Brain pericyte (primary cell): ENCODE data around the gene ZNF827.
"Not testable (repeated sequence)": the region's sequence is repeated elsewhere in the genome, so short reads cannot be mapped to it uniquely, and the experiment has no call there.

Experiments used
- DNase-seq: peaks from one replicate; pipeline ENCODE4 v3.0.0-alpha.2; 2012; ENCODE audit warnings: low read depth, low spot score

The ZNF827 gene

DNA sequence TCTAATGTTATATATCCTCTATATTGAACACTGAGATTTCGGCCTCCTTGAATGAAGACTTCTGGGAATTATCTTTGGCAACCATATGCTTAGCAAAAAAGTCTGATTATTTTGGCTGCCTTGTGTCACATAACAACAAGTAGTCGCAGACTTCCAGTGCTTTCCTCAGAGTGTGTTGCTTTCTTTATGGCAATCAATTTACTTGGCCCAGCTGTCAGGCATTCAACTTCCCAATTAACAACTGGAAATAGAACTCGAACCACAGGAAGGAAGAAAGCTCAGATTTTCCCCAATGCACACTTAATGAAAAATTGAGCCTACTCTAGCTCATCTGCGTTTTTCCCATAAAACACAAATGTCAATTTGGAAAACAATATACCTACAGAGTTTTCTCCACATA lies 71.6 kb downstream of the ZNF827 start:
- no peak for DNase-seq

DNA sequence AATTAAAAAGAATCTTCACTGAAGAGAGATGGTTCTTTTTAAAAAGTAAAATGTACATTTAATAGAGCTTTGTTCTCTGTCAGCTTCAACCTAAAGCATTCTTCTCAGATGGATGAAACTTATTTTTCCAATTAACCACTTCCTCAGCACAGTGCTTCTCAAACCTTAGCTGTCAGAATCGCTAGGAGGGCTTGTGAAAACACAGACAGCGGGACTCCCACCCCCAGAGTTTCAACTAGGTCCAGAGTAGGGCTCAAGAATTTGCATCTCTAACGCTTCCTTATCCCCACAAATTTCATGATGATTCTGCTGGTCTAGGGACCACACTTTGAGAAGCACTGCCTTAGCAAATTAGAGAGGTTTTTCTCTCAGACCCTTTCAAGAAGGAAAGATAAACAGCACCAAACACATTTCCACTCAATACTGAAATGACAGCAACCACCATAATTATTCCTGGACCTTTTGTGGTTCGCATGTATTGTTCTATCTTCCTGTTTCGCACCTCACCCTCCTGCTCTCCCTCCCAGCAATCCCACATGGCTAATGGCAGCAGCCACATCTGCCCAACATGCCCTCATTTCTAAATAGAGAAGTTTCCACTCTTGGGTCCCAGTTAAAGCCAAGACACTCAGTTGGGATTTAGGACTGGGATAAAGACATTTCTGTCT lies 73.2 kb downstream of the ZNF827 start:
- DNase-seq: no peak

DNA sequence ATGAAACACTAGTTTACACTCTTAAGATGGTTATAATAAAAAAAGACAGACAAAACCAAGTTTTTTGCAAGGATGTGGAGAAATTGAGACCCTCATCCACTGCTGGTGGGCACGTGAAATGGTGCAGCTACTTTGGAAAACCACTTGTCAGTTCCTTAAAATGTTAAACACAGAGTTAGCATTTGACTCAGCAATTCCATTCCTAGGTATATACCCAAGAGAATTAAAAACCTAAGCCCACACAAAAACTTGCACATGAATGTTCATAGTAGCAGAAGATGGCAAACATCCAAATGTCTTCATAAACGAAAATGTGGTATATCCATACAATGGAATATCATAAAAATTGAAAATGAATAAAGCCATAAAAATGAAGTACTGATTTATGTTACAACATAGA lies 75.4 kb downstream of the ZNF827 start:
- no peak for DNase-seq

DNA sequence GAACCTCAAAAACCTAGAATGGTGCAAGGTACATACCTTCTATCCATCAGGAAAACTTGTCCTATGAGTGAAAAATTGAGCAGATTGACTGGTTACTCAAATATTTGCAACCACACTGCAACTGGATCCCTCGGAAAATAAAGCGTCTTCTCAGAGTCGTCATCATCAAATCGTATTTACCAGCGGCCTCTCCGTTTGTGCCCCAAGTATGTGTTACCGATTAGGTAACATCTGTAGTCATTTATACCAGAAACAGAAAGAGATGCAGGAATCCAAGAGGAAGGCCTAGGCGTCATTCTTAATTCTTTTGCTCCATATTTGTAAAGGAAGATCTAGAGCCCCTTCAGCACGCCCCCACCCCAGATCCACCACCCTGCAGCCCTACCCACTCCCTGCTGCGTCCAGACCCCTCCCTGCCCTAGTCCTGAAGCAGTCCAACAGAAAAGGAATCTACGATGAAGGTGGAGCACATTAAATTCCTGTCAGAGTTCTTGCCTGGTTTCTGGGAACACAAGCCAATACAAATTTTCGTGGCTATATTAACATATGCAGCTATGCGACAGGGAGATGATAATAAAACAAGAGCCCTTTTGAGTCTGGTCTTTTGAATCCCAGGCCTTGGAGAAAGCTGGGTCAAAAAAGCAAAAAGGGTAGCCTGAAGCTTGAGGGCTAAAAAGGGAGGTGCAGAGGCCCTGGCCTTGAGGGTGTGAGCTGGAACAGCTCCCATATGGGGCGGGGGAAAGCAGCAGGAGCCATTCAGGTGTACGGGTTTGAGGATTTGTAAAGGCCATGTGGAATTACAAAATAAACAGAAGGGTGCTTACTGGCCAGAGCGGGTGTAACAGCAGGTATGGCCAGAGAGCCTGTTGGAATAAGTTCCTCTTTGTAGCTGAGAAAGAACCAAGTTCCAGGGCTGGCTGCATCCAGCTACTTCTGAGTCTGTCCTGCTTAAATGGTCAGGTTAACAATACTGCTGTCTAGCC lies 77.0 kb downstream of the ZNF827 start:
- no peak for DNase-seq

DNA sequence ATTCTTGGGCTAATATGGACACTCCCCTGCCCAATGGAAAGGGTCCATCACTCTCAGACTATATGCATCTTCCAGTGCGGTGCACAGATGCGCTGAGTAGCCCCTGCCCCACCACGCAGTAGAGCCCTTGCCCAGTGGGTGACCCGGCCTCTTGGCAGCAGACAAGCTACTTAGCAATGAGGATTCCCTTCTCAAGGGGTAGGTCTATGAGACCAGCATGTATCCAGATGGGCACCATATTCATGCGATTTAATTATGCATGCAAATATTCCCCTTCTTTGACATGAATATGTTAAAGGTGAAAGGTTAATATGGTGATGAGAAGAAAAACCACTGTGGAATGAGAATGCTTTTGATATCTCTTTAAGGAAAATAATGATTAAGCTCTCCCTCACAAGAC lies 77.7 kb downstream of the ZNF827 start:
- no peak for DNase-seq

DNA sequence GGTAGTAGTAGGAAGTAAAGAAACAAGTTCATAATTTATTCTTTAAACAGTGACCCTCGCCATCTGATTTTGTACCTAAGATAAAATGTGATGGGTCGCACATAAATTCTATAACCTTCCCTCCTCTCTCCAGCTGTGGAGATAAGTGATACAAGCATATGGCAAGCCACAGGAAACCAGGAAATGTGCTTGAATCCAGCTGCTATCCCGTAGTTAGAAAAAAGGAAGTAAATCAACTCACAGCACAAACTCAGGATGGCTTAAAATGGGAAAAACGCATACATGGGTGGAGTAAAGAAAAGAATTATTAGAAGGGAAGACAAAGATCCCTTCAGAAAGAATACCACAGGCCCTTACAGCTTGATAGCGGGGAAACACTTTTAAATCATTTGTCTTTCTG lies 78.2 kb downstream of the ZNF827 start:
- no peak for DNase-seq

DNA sequence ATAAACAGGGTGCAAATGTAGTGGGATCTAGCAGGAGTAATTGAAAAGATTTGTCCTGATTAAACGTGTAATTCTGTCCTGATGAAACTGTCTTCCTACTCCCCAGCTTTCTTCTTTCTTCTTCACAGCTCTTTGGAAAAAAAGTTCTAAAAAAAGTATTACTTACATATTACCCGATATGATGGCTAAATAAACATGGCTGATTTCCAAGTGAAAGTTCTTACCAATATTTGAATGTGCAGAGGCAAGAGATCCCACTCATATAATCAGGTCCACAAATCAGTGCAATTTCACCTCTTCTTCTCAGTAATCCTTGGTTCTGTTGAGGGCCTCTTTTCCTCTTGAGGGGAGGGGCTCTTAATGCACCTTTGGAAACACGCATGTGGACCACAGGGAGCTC lies 78.7 kb downstream of the ZNF827 start:
- no peak for DNase-seq

DNA sequence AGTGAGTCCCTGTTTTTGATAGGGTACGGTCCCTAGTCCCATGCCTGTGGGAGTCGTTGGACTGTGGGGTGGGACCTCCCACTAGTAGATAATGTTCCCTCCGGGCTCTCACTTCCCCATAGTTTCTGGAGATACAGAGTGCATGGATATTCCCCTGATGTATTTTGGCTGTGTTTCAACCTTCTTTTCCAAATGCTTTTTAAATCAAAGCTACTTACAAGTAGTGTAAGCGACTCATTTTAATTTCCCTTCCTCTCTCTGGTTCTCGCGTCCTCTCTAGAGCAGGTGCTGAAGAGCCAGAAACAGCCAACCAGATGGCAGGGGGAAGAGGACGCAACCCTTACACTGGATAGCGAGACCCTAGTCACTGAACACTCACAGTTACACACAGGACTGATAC lies 79.2 kb downstream of the ZNF827 start:
- no peak for DNase-seq

DNA sequence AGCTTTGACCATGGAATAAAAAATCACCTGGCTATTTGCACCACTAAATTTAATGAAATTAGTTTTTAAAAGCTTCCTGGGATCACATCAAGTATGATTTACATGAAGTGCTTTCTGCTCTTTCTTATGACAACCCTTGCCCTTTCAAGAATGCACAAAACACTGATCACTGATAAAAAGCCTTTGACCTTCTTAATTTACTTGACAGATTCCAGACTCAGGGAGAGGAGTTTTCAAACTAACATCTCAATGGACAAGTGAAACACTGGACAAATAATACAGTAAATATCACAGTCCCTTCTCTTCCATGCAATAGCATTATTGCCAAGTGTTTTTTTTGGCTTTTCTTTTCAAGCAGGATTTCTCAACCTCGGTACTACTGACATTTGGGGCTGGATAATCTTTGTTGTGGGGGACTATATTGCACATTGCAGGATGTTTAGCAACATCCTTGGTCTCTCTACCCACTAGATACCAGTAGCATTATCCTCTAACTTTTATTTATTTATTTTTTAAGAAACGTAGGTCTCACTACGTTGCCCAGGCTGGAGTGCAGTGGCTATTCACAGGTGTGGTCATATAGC lies 86.3 kb downstream of the ZNF827 start:
- no peak for DNase-seq

DNA sequence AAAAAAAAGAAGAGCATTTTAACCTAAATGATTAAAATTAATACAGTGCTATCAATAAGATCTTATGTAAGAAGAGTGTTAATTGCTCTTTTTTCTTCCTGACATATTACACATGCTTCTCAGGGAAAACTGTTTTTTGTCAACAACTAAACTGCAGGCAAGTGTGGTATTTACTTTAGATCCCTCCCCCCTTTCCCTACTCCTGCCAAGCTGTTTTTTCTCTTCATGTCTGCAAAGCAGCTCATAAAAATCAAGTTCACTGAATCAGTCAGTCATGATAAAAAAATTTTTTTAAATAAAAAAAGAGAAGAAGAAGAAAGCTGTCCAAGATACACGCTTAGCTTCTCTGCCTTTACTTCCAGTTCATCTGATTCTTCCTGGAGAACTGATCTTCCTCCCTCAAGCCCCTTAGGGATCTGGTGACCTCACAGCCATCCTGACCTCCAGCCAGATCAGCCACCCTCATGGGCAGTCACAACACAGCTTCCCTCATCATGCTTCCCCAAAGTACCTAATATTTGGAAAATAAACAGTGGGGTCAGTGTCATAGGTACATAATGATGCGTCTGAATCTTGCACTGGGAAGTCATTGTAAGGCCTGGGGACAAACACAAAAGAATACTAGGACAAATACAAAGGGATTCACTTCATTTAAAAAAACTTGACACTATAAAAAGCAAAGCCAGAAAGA lies 87.0 kb downstream of the ZNF827 start:
- DNase-seq: no peak

DNA sequence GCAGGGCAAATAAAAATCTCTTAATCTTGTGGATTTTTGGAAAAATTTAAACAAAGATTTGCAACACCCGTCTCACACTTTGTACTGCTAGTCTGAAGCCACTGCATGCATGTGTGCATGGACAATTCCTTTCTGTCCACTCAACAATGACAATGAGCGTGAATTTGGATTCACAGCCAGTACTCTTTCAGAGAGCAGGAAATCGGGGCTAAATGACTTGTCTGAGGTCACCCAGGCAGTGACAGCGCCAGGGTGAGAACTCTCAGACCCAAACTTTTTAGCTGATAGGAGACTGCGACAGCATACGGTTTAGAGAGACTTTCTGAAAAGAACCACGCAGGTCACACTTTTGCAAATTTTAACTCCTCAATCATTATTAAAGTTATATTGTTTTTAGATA lies 90.9 kb downstream of the ZNF827 start:
- no peak for DNase-seq

DNA sequence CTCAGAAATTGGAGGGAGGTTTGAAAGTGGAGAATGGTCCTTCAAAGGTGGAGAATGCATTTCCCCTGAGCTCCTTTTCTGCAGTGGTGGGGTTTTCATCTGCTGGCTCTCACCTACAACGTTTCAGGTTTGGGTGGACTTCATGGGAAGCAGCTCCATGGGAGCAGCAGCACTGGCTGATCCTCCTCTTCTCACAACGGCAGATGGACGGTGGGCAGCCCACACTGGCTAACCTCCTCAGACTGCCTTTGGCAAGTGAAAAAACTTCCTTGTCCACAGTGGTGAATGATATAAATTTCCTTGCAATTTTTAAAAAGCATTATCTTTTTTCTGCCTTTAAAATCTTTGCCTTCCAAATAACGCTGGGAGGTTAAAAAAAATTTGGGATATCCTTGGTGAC lies 93.5 kb downstream of the ZNF827 start:
- DNase-seq: no peak

DNA sequence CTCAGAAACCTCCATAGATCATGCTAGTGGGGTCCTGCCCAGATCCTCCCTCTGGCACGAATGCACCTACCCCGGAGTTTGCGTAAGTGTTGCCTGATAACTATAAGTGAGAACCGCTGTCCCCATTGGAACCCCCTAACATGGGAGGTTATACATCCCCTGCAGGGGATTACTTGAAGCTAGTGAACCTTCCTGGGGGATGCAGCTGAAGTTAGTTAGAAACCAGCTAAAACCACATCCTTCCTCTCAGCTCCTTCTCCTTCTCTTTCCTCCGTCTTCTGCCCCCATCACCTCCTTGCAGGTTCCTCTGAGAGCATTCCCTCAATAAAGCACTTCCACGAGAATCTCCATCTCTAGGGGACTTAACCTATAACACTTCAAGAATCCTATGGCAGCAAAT lies 95.0 kb downstream of the ZNF827 start:
- DNase-seq: no peak

DNA sequence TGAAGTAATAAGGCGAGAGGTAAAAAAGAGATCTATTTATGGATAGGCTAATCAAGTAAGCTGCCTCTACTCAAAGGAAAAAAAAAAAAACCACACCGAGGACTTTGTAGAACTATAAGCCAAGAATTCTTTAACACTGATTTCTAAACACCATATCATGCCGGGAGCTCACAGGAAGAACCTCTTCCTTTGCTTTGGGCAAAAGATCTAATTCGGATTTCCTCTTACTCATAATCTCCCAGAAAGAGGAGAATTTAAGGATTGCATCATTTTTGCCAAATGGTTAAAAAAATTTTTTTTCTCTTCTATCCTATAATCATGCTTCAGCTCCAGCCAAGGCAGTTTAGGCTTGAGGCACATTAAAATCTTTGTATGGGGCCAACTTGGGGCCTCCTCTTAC lies 95.5 kb downstream of the ZNF827 start:
- no peak for DNase-seq

DNA sequence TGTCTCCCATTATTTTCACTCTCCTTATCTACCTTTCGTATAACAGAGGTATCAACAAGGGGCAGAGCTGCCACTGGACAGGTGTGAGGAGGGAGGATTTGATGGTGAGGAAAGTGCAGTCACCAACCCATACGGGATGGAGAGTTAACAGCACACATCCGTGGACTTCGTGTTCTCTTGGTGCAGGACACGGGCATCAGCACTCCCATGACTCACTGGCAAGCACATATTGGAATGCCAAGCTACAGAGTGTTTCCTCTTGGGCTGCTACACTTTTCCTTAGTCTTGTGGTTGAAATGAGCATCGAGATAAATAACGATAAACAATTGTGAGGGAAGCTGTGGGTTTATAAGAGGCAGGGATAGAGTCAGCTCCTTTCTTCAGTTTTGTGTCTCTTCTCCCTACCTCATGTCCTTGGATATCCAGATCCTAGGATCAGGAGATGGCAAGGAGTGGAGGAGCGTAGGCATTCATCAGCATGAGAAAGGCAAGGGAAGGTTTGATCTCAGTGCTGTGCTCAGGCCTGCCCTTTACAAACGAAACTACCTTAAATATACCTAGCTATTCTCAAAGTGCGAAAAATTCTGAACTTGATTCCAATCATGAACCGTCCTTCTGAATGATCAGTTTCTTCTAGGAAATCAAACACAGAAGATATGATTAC lies 96.3 kb downstream of the ZNF827 start:
- no peak for DNase-seq

DNA sequence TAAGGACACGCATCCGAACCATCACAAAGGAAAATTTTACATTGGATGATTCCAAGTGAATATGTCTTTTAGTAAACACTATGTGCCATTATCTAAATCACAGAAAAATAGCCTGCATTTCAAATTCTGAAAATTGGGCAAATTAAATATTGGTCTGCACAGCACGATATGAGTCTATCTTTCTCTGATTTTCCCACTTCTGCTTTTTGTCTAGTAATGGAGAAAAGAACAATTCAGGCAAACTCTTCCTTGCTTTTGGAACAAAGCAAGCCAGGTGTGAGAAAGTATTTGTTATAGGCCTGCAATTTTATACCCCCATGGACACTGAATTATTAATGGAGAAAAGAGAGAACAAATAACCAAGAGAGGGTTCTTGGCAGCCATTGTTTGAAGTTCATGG lies 97.8 kb downstream of the ZNF827 start:
- no peak for DNase-seq

DNA sequence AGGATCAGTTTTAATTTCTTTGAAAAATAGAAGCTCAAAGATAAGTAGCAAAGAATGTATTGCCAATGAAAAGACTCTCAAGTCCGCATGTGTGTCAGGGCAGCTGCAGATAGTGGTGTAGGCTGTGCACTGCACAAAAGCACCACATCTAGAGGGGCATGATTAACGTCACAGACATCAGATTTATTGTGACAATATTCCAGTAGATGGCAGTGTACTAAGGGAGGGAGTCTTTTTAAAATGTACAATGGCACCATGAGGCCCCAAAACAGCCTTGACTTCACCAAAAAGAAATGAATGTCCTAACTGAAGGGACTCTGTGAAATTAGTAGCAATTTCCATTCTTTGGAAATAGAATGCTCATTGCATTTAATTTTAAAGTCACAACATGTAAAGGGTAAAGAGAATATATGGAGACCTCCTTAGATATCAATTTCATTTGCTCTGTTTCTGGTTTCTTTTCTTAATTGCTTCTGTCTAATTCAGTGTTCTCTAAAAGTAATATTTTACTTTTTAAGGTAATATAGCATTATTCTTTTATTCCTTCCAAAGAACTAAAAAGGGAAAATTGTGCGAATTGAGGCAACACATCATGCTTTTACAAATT lies 98.4 kb downstream of the ZNF827 start:
- no peak for DNase-seq

DNA sequence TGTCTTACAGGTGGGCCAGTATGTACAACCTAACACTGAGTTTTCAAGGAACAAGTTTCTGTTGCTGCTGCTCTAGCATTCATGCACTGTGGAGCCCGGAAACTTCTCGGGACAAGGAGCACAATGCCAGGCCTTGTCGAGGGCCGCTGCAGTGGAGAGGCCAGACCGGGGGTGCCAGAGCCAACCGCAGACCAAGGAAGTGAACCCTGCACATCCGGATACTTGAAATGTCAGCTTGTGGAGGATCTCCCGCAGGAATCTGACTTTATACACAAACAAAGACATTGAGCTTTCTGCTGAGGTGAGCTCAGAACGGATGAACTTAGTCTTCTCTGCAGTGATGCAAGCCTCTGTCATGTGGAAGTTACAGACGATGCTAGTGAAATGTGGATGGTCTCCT lies 99.5 kb downstream of the ZNF827 start:
- DNase-seq: peak; percentile 8

DNA sequence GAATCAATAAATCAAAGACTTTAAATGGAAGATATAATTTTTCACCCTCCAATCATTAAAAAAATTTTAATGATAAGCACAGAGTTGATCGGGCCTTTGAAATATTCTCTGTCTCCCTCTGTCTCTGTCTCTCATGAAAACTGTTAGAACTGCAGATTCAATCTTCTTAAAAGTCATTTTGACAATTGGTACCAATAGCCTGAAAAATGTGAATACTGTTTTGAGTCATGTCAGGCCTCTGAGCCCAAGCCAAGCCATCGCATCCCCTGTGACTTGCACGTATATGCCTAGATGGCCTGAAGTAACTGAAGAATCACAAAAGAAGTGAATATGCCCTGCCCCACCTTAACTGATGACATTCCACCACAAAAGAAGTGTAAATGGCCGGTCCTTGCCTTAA lies 106.2 kb downstream of the ZNF827 start:
- DNase-seq: not testable (repeated sequence)

DNA sequence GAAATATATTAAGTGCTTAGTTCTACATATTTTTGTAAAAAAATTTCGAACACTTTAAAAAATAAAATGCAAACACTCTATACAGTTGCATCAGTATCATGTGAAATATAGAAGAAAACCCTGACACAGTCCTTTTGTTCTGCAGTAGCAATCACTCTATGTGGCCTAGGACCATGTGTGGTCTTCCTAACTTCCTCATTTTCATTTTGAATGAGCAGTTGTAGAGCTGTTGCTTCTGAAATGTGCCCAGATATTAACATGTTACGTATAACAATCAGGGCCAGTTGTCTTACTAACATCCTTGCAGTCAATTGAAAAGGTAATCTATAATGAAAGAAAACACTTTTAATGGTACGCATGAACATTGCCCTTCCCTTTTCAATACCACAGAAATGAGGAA lies 107.9 kb downstream of the ZNF827 start:
- no peak for DNase-seq
